Neural progenitor cell (in vitro differentiated cells): ENCODE results near the gene GATAD2A.

Experiments used
- EZH2 ChIP-seq: fragments of 200-600 bp; sonication (generic); IDR thresholded peaks from 2 replicates; pipeline ENCODE4 v1.6.1; 2017; ENCODE audit warnings: antibody characterized with exemption, mild to moderate bottlenecking, moderate library complexity
- EZH2phosphoT487 ChIP-seq: fragments of 200-600 bp; sonication (generic); IDR thresholded peaks from 2 replicates; pipeline ENCODE4 v1.6.1; 2017; ENCODE audit warnings: antibody characterized with exemption
- TF ChIP-seq, protein P1 (sequence below): fragments of 200-600 bp; sonication (generic); IDR thresholded peaks from 2 replicates; pipeline ENCODE4 v1.5.1; 2017; ENCODE audit warnings: antibody characterized with exemption, mild to moderate bottlenecking

- TF ChIP-seq, protein P1, sequence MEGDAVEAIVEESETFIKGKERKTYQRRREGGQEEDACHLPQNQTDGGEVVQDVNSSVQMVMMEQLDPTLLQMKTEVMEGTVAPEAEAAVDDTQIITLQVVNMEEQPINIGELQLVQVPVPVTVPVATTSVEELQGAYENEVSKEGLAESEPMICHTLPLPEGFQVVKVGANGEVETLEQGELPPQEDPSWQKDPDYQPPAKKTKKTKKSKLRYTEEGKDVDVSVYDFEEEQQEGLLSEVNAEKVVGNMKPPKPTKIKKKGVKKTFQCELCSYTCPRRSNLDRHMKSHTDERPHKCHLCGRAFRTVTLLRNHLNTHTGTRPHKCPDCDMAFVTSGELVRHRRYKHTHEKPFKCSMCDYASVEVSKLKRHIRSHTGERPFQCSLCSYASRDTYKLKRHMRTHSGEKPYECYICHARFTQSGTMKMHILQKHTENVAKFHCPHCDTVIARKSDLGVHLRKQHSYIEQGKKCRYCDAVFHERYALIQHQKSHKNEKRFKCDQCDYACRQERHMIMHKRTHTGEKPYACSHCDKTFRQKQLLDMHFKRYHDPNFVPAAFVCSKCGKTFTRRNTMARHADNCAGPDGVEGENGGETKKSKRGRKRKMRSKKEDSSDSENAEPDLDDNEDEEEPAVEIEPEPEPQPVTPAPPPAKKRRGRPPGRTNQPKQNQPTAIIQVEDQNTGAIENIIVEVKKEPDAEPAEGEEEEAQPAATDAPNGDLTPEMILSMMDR, result no peak
- TF ChIP-seq EZH2 (no peak), EZH2phosphoT487 (no peak)
These were observed 97.5 kb downstream of the GATAD2A start for GRCh38 chr19:19502808-19503602.
